WTC11 (cell line): Measurements from ENCODE around the gene CCDC182. TPM values are rescaled to one million over a fixed set of nuclear protein-coding genes. Genes with fewer than 3 reads are reported as not detected.

ENCODE experiments used
- ATAC-seq: fragments of 200-7000 bp; cut with Tn5 transposase; 2 replicates; pipeline ENCODE4 v1.10.0; 2021; ENCODE audit warnings: mild to moderate bottlenecking, moderate library complexity
- CTCF ChIA-PET: fragments of 300-600 bp; sonication (Branson Sonifier 250); formaldehyde crosslinking; loops from one replicate; lab custom pipeline; 2021; ENCODE audit warnings: antibody characterized with exemption; lab: Charles Lee
- POLR2A ChIA-PET: fragments of 350-600 bp; sonication (Branson Sonifier 250); formaldehyde crosslinking; loops from one replicate; lab custom pipeline; 2021; ENCODE audit warnings: antibody characterized with exemption; lab: Charles Lee
- DNase-seq: peaks from one replicate; pipeline ENCODE4 v3.0.0; 2021; ENCODE audit warnings: low spot score
- H3K27ac Mint-ChIP-seq: 2 replicates; pipeline ENCODE4 v1.8.0; 2021; ENCODE audit warnings: mixed read lengths
- H3K27me3 Mint-ChIP-seq: 2 replicates; pipeline ENCODE4 v1.8.0; 2021; ENCODE audit warnings: low read depth, mild to moderate bottlenecking, moderate library complexity, mixed read lengths
- H3K36me3 Mint-ChIP-seq: 2 replicates; pipeline ENCODE4 v1.8.0; 2021; ENCODE audit warnings: mixed read lengths
- H3K4me1 Mint-ChIP-seq: 2 replicates; pipeline ENCODE4 v1.8.0; 2022; ENCODE audit warnings: mixed read lengths
- H3K4me3 Mint-ChIP-seq: 2 replicates; pipeline ENCODE4 v1.8.0; 2021; ENCODE audit warnings: mild to moderate bottlenecking, moderate library complexity, mixed read lengths
- H3K9me3 Mint-ChIP-seq: 2 replicates; pipeline ENCODE4 v1.8.0; 2021; ENCODE audit warnings: mixed read lengths
- ATF1 ChIP-seq: sonication (generic); formaldehyde crosslinking; IDR thresholded peaks from 2 replicates; pipeline ENCODE4 v1.8.1; 2023; ENCODE audit warnings: mild to moderate bottlenecking, moderate library complexity, missing genetic modification reagents
- EMX1 ChIP-seq: fragments of 250-450 bp; sonication (Bioruptor Pico); IDR thresholded peaks from 2 replicates; pipeline ENCODE4 v1.8.0; 2021; ENCODE audit warnings: mild to moderate bottlenecking
- FOXP1 ChIP-seq: sonication (generic); formaldehyde crosslinking; IDR thresholded peaks from 2 replicates; pipeline ENCODE4 v1.8.0; 2022; ENCODE audit warnings: missing genetic modification reagents, mild to moderate bottlenecking, moderate library complexity, borderline replicate concordance
- IRF2 ChIP-seq: sonication (generic); formaldehyde crosslinking; IDR thresholded peaks from 2 replicates; pipeline ENCODE4 v1.8.0; 2022; ENCODE audit warnings: low read depth, missing genetic modification reagents, borderline replicate concordance
- JUN ChIP-seq: sonication (generic); formaldehyde crosslinking; IDR thresholded peaks from 2 replicates; pipeline ENCODE4 v1.8.0; 2023; ENCODE audit warnings: mild to moderate bottlenecking, missing genetic modification reagents
- KAT7 ChIP-seq: sonication (generic); formaldehyde crosslinking; IDR thresholded peaks from 2 replicates; pipeline ENCODE4 v1.8.1; 2023; ENCODE audit warnings: missing genetic modification reagents, mild to moderate bottlenecking, borderline replicate concordance
- MXD4 ChIP-seq: fragments of 250-450 bp; sonication (Bioruptor Pico); IDR thresholded peaks from 2 replicates; pipeline ENCODE4 v1.8.0; 2021; ENCODE audit warnings: mild to moderate bottlenecking, moderate library complexity, borderline replicate concordance
- MYBL2 ChIP-seq: sonication (generic); formaldehyde crosslinking; IDR thresholded peaks from 2 replicates; pipeline ENCODE4 v1.8.1; 2023; ENCODE audit warnings: mild to moderate bottlenecking, moderate library complexity, missing genetic modification reagents
- NFATC4 ChIP-seq: fragments of 250-450 bp; sonication (Bioruptor Pico); IDR thresholded peaks from 2 replicates; pipeline ENCODE4 v1.9.0; 2021; ENCODE audit warnings: mild to moderate bottlenecking
- NFE2L1 ChIP-seq: sonication (generic); formaldehyde crosslinking; IDR thresholded peaks from 2 replicates; pipeline ENCODE4 v1.8.1; 2023; ENCODE audit warnings: missing genetic modification reagents
- RORB ChIP-seq: fragments of 250-450 bp; sonication (Bioruptor Pico); IDR thresholded peaks from 2 replicates; pipeline ENCODE4 v1.9.0; 2021; ENCODE audit warnings: mild to moderate bottlenecking
- SP1 ChIP-seq: sonication (generic); formaldehyde crosslinking; conservative IDR thresholded peaks from 2 replicates; pipeline ENCODE4 v1.8.1; 2022; ENCODE audit warnings: missing genetic modification reagents
- TEAD1 ChIP-seq: sonication (generic); formaldehyde crosslinking; IDR thresholded peaks from 2 replicates; pipeline ENCODE4 v1.8.0; 2022; ENCODE audit warnings: mild to moderate bottlenecking, missing genetic modification reagents
- ZNF138 ChIP-seq: sonication (generic); formaldehyde crosslinking; conservative IDR thresholded peaks from 2 replicates; pipeline ENCODE4 v1.8.1; 2022; ENCODE audit warnings: mild to moderate bottlenecking, moderate library complexity, missing genetic modification reagents
- ZNF219 ChIP-seq: sonication (generic); formaldehyde crosslinking; IDR thresholded peaks from 2 replicates; pipeline ENCODE4 v1.8.0; 2023; ENCODE audit warnings: missing genetic modification reagents, mild to moderate bottlenecking, borderline replicate concordance
- ZNF423 ChIP-seq: fragments of 250-450 bp; sonication (Bioruptor Pico); IDR thresholded peaks from 2 replicates; pipeline ENCODE4 v2.1.2; 2022; ENCODE audit warnings: mild to moderate bottlenecking, moderate library complexity
- total RNA-seq: library from RNA; stranded (reverse); gene quantifications from 3 replicates; pipeline ENCODE4 v1.2.3, GENCODE V29; 2021
- TF ChIP-seq, protein P1 (sequence below): sonication (generic); formaldehyde crosslinking; IDR thresholded peaks from 2 replicates; pipeline ENCODE4 v1.8.0; 2023; ENCODE audit warnings: missing genetic modification reagents, mild to moderate bottlenecking, borderline replicate concordance
- TF ChIP-seq, protein P2 (sequence below): sonication (generic); formaldehyde crosslinking; conservative IDR thresholded peaks from 2 replicates; pipeline ENCODE4 v1.8.1; 2022; ENCODE audit warnings: mild to moderate bottlenecking, missing genetic modification reagents
- TF ChIP-seq, protein P3 (sequence below): fragments of 250-450 bp; sonication (Bioruptor Pico); IDR thresholded peaks from 2 replicates; pipeline ENCODE4 v1.8.0; 2021; ENCODE audit warnings: mild to moderate bottlenecking
- TF ChIP-seq, protein P4 (sequence below): sonication (generic); formaldehyde crosslinking; IDR thresholded peaks from 2 replicates; pipeline ENCODE4 v1.8.1; 2022; ENCODE audit warnings: mild to moderate bottlenecking, missing genetic modification reagents, moderate library complexity, borderline replicate concordance
- TF ChIP-seq, protein P5 (sequence below): sonication (generic); formaldehyde crosslinking; IDR thresholded peaks from 2 replicates; pipeline ENCODE4 v1.8.1; 2023; ENCODE audit warnings: mild to moderate bottlenecking, missing genetic modification reagents, borderline replicate concordance
- TF ChIP-seq, protein P6 (sequence below): sonication (generic); formaldehyde crosslinking; IDR thresholded peaks from 2 replicates; pipeline ENCODE4 v1.8.1; 2022; ENCODE audit warnings: low read depth, missing genetic modification reagents, borderline replicate concordance

The CCDC182 gene
- total RNA-seq, 1 experiment from 2014 or later = not detected

DNA sequence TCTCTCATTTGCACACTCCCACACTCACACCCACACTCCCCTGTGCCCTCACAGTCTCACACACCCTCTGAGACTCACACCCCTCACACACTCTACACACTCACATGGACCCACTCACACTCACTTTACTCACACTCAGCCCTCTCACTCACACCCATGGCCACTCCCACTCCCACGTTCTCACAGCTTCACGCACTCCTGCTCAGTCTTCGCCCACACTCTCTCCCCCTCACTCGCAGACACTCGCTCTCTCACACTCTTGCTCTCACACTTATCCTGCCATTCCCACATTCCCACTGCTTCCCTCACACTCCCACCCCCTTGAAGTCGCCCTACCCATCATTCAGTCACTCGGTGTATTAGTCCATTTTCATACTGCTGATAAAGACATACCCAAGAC is 47.9 kb downstream of the CCDC182 start (continued):
- TF ChIP-seq, protein P1, sequence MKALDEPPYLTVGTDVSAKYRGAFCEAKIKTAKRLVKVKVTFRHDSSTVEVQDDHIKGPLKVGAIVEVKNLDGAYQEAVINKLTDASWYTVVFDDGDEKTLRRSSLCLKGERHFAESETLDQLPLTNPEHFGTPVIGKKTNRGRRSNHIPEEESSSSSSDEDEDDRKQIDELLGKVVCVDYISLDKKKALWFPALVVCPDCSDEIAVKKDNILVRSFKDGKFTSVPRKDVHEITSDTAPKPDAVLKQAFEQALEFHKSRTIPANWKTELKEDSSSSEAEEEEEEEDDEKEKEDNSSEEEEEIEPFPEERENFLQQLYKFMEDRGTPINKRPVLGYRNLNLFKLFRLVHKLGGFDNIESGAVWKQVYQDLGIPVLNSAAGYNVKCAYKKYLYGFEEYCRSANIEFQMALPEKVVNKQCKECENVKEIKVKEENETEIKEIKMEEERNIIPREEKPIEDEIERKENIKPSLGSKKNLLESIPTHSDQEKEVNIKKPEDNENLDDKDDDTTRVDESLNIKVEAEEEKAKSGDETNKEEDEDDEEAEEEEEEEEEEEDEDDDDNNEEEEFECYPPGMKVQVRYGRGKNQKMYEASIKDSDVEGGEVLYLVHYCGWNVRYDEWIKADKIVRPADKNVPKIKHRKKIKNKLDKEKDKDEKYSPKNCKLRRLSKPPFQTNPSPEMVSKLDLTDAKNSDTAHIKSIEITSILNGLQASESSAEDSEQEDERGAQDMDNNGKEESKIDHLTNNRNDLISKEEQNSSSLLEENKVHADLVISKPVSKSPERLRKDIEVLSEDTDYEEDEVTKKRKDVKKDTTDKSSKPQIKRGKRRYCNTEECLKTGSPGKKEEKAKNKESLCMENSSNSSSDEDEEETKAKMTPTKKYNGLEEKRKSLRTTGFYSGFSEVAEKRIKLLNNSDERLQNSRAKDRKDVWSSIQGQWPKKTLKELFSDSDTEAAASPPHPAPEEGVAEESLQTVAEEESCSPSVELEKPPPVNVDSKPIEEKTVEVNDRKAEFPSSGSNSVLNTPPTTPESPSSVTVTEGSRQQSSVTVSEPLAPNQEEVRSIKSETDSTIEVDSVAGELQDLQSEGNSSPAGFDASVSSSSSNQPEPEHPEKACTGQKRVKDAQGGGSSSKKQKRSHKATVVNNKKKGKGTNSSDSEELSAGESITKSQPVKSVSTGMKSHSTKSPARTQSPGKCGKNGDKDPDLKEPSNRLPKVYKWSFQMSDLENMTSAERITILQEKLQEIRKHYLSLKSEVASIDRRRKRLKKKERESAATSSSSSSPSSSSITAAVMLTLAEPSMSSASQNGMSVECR (CRISPR knock-in tag) = no peak
- TF ChIP-seq IRF2 (CRISPR knock-in tag) (no peak), NFE2L1 (no peak), JUN (CRISPR knock-in tag) (no peak), SP1 (no peak), ZNF423 (CRISPR knock-in tag) (no peak), MXD4 (CRISPR knock-in tag) (no peak), ZNF138 (no peak), FOXP1 (CRISPR knock-in tag) (no peak), NFATC4 (CRISPR knock-in tag) (no peak)
- TF ChIP-seq, protein P2, sequence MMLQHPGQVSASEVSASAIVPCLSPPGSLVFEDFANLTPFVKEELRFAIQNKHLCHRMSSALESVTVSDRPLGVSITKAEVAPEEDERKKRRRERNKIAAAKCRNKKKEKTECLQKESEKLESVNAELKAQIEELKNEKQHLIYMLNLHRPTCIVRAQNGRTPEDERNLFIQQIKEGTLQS (CRISPR knock-in tag) = no peak
- TF ChIP-seq, protein P3, sequence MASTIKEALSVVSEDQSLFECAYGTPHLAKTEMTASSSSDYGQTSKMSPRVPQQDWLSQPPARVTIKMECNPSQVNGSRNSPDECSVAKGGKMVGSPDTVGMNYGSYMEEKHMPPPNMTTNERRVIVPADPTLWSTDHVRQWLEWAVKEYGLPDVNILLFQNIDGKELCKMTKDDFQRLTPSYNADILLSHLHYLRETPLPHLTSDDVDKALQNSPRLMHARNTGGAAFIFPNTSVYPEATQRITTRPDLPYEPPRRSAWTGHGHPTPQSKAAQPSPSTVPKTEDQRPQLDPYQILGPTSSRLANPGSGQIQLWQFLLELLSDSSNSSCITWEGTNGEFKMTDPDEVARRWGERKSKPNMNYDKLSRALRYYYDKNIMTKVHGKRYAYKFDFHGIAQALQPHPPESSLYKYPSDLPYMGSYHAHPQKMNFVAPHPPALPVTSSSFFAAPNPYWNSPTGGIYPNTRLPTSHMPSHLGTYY (CRISPR knock-in tag) = no peak
- TF ChIP-seq, protein P4, sequence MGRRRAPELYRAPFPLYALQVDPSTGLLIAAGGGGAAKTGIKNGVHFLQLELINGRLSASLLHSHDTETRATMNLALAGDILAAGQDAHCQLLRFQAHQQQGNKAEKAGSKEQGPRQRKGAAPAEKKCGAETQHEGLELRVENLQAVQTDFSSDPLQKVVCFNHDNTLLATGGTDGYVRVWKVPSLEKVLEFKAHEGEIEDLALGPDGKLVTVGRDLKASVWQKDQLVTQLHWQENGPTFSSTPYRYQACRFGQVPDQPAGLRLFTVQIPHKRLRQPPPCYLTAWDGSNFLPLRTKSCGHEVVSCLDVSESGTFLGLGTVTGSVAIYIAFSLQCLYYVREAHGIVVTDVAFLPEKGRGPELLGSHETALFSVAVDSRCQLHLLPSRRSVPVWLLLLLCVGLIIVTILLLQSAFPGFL (CRISPR knock-in tag) = no peak

DNA sequence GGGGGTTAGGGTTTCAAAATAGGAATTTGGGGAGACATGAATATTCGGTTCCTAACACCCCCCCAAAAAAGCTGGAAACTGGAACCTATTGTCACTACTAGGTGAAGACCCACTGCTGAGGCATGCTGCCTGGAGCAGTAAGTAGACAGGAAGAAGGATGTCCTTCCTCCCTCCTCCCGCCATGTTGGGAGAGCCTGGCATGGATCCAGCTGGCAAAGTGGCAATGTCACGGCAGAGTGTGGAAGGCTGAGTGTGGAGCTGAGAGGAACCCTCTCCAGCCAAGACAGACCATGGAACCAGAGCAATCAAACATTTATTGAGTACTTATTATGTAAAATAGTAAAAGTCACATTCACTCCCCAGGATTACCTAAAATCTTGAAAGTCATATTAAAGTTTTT is 49.0 kb downstream of the CCDC182 start:
- Mint-ChIP-seq H3K27ac (no peak overlapping the region), H3K36me3 (peaks cover 3% of the 10 kb centered on the region; the same call in 1 of the 2 replicates), H3K4me3 (no peak overlapping the region), H3K4me1 (peaks cover 11% of the 10 kb centered on the region), H3K27me3 (no peaks in the 10 kb centered on the region; the same call in none of the 2 replicates), H3K9me3 (peaks cover 23% of the 10 kb centered on the region)
- DNase-seq (no peak), ATAC-seq (no peak)
- TF ChIP-seq TEAD1 (no peak), MYBL2 (no peak), ZNF219 (CRISPR knock-in tag) (no peak), RORB (no peak), EMX1 (no peak), KAT7 (CRISPR knock-in tag) (no peak), ATF1 (CRISPR knock-in tag) (no peak)
- TF ChIP-seq, protein P5, sequence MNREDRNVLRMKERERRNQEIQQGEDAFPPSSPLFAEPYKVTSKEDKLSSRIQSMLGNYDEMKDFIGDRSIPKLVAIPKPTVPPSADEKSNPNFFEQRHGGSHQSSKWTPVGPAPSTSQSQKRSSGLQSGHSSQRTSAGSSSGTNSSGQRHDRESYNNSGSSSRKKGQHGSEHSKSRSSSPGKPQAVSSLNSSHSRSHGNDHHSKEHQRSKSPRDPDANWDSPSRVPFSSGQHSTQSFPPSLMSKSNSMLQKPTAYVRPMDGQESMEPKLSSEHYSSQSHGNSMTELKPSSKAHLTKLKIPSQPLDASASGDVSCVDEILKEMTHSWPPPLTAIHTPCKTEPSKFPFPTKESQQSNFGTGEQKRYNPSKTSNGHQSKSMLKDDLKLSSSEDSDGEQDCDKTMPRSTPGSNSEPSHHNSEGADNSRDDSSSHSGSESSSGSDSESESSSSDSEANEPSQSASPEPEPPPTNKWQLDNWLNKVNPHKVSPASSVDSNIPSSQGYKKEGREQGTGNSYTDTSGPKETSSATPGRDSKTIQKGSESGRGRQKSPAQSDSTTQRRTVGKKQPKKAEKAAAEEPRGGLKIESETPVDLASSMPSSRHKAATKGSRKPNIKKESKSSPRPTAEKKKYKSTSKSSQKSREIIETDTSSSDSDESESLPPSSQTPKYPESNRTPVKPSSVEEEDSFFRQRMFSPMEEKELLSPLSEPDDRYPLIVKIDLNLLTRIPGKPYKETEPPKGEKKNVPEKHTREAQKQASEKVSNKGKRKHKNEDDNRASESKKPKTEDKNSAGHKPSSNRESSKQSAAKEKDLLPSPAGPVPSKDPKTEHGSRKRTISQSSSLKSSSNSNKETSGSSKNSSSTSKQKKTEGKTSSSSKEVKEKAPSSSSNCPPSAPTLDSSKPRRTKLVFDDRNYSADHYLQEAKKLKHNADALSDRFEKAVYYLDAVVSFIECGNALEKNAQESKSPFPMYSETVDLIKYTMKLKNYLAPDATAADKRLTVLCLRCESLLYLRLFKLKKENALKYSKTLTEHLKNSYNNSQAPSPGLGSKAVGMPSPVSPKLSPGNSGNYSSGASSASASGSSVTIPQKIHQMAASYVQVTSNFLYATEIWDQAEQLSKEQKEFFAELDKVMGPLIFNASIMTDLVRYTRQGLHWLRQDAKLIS (CRISPR knock-in tag) = no peak
- TF ChIP-seq, protein P6, sequence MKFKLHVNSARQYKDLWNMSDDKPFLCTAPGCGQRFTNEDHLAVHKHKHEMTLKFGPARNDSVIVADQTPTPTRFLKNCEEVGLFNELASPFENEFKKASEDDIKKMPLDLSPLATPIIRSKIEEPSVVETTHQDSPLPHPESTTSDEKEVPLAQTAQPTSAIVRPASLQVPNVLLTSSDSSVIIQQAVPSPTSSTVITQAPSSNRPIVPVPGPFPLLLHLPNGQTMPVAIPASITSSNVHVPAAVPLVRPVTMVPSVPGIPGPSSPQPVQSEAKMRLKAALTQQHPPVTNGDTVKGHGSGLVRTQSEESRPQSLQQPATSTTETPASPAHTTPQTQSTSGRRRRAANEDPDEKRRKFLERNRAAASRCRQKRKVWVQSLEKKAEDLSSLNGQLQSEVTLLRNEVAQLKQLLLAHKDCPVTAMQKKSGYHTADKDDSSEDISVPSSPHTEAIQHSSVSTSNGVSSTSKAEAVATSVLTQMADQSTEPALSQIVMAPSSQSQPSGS = no peak
- ChIA-PET POLR2A (no interaction called here), CTCF (interaction anchor here (1.0 to 1.9 kb wide), 4 partner anchors 15 to 87 kb away, joined by 3 to 7 read pairs (median 6); no protein-coding TSS in a partner anchor)
